CD4-positive, alpha-beta T cell treated with Interleukin-1 beta for 1 hour (primary cell): ENCODE measurements around the gene POLA1.

Experiments used
- DNase-seq, 2 donors: peaks; one replicate each; pipeline ENCODE4 v3.0.0-alpha.2; 2020 to 2022

Gene POLA1

DNA sequence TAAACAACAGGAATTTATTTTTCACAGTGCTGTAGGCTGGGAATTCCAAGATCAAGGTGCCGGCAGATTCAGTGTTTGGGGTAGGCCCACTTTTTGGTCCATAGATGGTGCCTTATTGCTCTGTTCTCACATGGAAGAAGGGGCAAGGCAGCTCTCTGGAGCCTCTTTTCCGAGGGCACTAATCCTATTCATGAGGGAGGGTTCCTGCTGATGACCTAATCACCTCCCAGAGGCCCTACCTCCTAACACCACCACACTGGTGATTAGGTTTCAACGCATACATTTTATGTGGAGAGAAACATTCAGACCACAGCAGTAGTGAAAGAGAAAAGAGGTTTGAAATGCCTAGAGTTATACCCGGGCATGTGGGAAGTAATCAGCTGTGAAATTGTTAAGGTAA, 1.4 kb upstream of the POLA1 start:
- DNase-seq: no peak

DNA sequence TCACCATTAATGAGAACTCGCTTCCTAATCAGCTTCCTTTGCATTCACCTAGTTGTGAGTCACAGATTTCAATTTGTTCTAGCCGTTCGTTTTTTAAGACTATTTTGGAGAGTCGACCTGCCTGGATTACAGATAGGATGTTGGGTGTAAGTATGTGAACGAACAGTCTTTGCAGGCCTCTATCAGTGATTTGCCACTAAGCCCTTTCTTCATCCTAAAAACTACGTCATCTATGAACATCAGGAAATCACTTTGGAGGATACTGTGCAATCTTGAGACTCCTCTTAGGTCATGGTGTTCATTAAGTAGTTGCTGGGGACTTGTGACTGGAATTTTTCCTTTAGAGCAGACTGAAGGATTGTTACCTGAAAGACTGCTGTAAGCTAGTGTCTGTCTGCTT, 1.1 kb downstream of the POLA1 start:
- no peak for DNase-seq

DNA sequence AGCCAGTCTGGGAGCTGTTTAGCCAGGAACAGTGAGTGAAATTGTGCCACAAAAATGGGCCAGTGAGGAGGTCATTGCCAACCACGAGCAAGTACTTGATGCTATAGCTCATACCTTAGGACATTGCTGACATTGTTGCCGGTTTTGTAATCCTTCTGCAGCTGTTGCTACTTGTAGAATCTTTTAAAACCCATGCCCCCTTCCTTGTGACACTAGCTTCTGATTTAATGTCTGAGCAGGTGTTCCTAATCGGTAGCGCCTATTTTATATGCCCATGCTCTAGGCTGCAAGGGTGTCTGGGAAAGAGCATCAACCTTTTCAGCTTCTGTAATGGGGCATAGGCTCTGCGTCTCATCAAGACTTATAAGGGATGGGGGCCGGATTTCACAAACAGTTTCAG, 2.6 kb downstream of the POLA1 start:
- no peak for DNase-seq

DNA sequence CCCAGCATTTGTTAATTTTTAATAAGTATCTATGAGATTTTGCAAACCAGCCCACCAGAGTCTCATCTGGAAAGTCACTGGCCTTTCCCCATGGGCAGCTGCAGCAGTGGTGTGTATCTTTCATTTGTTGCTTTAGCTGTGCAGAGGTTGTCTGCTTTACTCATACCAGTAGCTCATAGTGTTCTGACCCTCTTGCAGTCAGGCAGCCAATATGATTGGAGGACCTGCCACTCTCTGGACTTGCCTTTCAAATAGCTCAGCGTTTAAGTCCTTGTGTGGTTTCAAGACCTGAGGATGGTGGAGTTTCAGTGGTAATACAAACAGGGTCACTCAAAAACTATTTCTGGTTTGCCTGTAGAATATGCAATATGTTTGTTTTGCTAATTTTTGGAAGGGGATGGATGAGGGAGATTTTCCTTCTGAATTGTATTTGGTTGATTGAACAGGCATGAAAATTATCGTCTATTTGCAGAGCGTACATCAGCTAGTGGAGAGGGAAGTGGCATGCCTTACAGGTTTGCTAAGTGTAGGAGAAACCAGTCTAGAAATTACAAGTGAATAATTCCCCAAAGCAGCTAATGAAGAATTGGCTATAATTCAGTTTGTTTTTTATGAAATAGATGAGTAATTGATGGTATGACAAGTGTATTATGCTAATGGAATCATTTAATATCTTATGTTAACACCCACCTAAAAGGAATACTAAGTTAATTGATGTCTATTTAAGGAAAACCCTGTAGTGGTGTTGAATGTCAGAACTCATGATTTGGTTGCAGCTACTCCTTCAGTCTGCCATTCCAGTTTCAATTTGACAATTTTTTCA, 8.9 kb downstream of the POLA1 start:
- DNase-seq: no peak

DNA sequence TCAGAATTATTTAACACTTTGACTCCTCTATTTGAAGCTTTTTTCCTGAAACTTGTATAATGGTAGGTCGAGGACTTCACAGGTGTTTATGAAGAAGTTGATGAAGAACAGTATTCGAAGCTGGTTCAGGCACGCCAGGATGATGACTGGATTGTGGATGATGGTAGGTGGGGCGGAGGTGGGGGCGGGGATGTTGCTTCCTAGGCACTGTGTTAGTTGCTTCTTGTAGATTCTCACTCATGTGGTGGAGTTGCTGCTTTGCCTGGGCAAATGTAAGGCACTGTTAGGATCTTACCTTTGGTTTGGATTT, 9.4 kb downstream of the POLA1 start:
- no peak for DNase-seq

DNA sequence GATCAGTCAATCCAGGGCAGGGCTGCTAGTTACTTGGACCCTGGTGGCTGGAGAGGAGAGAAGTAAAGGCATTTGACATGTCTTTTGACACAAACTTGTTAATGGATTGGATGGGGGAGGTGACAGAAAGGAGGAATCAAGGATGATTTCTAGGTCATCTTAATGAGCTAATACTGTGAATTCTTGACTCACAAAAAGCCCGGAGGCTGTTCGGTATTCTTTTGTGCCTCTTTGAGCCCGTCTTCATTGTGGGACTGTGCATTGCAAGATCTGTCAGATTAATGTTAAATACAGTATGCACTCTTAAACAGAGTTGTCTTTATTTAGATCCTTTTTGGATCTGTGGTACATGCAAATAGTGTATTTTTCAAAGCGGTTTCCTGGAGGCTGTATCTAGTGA, 25.1 kb downstream of the POLA1 start:
- no peak for DNase-seq

DNA sequence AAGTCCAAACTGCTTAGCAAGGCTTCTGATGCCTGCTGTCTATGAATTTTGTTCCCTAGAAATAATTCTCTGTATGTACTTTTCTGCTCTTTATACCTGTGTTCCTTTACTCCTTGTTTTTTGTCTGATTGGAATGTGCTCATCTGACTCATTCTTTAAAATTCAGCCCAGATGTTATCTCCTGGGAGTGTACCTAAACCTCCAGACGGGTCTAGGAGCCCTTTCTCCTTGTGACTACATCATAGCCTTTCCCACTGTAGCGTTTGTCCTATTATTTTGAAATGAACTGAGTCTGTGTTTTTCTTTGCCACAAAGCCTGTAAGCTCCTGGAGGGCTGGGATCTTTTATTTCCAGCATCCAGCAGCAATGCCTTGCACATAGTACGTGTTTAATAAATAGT, 26.3 kb downstream of the POLA1 start:
- DNase-seq: no peak

DNA sequence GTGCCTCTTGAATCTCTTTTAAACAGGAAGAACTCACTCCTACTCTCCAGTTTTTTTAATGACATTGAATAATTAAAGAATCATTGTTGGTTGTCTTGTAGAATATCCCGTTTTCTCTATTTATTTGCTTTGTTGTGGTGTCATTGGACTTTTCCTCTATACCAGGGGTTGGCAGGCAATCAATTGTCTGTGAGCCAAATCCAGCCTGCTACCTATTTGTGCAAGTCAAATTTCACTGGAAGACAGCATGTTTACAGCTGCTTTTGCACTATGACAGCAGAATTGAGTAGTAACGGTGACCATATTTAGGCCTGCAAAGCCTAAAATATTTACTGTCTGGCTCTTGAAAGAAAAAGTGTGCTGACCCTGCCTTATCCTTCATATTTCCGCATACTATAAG, 34.8 kb downstream of the POLA1 start:
- DNase-seq: no peak

DNA sequence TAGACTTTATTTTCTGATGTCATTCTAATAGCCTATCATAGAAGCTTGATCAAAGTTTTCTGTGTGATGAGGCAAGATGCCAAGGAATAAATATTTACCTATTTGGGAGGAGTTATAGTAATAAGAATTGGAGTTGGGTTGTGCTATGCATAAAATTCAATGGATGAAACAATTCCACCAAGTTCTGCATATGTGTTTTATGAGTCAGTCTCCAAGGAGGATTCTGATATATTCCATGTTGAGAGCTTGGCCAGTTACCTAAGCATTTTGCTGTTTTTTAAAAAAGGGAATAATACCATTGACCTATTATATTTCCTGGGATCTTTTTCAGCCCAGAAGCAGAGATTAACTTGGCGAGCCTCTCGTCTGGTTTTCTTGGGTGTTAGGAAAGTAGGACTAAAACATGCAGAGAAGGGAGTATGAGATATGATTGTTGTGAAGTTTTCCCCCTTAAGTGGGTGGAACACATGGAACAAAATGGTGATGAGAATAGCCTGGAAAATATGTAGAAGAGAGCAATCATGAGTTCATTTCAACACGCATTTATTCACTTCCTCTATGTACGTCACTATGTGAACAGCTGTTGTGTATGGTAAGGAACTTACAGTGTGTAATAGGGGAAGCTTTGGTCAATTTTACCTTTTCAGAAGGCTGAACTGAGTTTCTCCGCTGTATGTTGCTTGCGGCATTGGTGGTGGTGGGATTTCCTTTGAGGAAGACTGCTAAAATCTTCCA, 39.2 kb downstream of the POLA1 start:
- no peak for DNase-seq

DNA sequence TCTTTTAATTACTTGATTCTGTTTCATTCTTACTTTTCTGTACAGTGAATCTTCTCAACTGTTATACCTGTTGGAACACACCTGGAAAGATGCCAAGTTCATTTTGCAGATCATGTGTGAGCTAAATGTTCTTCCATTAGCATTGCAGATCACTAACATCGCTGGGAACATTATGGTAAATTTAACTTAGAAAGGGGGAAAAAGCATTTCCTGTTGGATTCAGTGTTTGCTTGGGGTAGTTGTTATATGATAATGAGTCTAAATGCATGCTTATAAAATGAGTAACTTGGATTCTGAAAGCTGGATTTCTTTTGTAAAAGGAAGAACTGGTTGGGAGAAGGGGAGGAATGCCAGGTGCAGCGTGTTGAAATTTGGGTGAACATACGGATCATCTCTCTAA, 47.6 kb downstream of the POLA1 start:
- no peak for DNase-seq

DNA sequence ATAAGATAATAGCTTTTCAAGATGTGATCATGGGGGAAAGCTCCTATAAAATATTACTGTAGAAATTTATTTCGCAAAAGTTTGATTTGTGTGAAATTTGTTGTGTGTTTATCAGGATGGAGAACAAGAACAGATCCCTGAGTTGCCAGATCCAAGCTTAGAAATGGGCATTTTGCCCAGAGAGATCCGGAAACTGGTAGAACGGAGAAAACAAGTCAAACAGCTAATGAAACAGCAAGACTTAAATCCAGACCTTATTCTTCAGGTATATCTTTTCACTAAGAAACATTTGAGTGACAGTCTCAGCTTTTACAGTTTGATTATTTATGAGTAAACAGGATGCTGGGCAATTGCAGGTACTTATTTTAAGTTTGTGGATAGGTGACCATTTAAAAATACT, 54.5 kb downstream of the POLA1 start:
- no peak for DNase-seq

DNA sequence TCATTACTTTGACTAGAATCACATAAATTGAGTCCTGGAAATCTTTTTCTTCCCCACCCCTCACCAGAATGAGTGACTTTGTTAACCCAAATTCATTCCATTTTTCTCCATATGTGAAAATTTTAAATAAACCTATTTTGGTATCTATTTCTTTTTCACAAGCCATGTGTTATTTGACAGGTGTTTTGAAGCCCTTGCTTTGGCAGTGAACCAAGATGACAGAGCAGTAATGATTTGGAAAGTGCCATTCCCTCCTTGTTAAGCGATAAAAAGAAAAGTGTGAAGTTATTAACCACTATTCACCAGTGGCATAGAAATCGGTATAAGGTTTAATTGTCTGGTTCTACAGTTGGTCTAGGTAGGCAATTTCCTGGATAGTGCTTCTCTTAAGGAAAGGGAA, 66.1 kb downstream of the POLA1 start:
- DNase-seq: no peak

DNA sequence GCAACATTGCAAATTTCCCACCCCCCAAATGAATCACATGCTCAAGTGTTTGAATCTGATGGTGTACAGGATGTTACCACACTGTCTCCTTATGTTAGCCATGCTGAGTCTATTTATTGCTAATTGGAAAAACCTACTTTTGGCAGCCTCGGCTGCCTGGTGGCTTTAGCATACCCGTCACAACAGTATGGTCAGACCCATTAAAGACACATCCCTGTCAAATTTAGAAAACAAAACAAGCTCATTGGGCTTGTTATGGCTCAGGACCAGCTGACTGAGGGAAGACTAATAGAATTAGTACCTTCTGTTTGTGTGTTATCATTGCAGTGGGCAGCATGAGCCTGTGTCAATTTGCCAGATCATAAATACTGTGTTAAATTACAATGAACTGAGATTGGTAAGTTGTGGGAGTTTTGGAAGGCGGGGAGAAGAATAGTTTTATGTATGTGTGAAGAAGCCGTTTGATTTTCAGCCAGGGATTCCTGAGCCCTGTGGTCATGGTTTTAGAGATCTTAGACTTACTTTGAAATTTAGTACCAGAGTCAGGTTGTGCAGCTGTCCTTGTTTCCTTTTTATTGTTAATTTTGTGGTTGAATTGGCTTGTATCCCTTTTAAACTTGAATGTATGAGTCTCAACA, 66.8 kb downstream of the POLA1 start:
- no peak for DNase-seq

DNA sequence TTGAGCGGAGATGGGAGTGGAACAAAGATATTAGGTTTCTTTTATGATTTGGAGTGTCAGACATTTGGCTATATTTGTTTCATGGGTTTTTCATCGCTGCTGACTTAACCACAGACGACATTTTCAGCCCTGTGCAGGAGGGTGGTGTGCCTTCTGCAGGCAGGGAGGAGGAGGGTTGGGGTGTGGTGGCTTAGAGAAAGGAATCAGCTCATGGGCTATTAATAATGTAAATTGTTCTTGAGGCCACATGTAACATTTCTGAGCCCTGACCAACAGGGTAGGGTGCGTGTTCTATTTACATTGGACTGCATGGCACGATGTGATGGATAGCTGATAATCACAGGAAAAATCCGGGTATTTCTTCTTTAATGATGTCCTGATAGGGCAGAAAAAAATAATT, 67.6 kb downstream of the POLA1 start:
- no peak for DNase-seq

DNA sequence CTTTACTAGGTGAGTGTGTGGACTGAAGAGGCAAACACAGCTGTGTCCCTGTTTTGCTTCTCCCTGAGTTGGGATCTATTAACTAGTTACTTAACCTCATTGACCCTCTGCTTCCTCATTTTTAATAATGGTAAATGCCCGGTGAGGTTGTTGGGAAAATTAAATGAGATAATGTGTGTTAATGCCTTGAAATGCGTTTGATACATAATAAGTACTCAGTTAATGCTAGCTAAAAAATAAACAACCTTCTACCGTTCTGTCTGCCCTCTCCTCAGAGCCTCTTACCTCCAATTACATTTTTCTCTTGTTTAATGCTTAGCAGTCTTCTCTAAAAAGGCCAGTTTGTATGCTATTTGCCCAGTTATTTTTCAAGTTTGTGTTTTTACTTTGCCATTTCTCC, 70.3 kb downstream of the POLA1 start:
- no peak for DNase-seq

DNA sequence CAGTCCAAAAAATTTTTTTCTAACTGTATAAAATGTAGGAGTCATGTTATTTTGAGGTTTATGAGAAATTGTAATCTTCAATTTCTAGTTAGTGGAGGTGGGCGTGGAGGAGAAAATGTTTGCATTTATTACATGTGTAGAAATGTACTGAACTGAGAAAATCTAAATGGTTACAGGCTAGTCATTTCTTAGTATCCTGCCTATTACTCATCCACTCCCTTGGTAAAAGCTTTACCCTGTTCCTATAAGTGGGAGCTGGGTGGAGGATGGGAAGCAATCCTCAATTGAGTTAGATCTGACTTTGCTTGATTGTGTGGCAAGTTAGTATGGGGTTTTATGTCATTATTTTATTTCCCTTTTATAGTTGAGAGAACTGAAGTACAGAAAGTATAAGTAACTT, 73.8 kb downstream of the POLA1 start:
- DNase-seq: no peak

DNA sequence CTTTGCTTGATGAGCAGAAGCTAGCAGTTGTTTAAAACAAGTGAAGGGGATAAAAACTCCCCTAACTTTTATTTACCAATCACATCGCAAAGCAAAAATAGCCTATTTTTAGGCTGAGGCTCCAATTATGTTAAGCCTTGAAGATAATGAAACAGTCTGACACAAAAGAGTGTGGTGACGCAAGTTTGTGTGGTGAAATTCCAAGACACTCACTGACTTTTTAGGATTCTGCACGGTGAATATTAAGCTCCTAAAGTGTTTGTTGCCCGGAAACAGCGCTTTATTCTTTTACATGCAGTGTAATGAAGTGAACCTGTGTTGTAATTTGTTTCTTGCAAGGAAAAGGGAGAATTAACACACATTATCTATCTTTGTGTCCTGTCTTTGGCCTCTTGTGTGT, 74.8 kb downstream of the POLA1 start:
- DNase-seq: no peak

DNA sequence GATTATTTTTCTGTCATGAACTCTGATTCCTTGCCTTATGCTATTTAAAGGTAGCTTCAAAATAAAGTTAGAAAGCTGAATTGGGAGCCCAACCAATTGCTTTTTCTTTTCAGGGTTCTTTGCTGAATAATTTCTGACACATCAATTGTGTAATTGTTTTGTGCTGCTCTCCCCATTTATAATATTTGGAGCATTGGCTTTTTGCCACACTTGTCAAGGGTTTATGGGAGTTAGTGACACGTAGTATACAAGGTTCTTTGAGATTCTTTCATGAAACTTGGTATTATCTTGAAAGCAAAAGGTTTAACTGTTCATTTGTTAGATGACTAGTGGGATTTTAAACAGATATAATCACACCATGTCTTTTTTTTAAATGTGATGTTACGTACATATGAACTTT, 80.9 kb downstream of the POLA1 start:
- DNase-seq: no peak

DNA sequence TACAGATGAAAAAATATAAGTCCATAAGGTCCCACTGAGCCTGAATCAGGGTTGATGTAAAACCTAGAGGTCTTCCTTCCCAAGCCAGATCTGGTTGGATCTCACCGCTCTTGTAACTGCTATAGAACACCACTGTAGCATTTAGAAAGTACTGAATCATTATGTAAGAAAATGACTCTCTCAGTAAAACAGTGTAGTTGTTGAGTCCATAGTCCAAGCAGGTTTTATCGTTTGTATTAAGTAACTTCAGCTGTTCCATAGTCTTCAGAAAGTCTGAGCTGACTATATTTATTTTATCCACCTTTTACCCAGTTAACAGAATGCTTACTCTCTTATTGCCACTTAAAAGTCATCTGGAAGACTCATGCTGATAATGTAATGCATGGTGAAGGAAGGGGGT, 82.2 kb downstream of the POLA1 start:
- DNase-seq: no peak

DNA sequence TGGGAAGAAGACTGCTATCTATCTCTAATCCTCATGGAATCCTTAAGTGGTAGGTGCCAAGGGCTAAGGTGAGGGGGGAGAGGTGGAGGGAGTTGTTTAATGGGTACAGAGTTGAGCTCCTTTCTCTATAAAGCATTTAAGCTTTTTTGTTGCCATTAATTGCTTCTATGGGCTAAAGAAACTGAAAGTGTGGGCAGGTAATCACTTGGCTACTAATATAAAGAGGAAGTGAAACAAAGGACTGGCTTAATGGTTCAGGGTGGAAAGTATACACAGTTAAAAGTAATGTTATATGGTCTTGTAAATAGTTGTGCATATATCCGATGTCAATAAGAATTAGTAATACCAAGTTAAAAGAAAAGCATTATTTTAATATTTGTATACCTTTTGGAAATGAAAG, 83.9 kb downstream of the POLA1 start:
- DNase-seq: no peak

DNA sequence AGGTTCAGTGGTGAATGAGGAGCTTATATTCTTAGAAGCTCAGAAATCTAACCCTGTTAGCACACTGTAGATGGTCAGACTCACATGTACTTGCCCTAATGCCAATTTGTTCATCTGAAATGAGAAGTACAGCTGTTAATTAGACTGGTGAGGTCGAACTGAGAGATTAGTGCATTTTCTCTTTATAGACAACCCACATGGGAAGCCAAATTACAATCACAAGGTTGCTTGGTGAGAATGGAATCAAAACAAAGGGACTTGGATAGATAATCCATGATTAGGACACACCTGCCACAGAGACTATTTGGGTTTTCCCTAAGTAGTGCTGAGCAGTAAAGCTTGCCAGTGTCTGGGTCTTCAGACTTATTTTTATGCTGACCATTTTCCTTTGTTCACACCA, 88.3 kb downstream of the POLA1 start:
- no peak for DNase-seq

DNA sequence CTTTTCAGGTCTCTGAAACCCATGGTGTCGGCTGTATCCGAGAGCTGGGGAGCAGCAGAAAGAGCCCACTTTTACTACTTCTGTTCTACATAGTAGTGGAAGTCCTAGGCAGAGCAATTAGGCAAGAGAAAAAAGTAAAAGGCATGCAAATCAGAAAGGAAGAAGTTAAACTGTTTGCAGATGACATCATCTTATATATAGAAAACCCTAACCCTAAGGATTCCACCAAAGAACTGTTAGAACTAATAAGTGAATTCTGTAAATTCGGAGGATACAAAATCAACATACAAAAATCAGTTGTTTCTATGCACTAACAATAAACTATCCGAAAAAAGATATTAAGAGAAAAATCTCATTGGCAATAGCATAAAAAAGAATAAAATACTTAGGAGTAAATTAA, 95.3 kb downstream of the POLA1 start:
- no peak for DNase-seq

DNA sequence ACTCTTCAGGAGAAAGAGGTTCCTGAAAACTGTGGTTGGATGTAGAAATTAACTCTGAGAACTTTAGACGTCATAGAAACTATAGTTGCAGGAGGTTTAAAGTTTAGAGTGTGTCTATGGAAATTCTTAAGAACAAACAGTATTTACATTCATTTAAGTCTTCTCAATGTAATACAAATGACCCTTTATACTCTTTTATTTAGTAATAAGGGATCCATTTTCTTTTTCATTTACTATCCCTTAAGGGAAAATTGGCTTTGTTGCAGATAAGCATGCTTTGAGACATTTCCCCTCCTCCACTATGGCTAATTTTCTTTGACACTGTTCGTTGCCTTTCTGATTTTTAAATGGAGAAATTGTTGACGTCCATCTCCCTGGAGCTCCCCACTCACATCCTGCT, 96.4 kb downstream of the POLA1 start:
- DNase-seq: no peak

DNA sequence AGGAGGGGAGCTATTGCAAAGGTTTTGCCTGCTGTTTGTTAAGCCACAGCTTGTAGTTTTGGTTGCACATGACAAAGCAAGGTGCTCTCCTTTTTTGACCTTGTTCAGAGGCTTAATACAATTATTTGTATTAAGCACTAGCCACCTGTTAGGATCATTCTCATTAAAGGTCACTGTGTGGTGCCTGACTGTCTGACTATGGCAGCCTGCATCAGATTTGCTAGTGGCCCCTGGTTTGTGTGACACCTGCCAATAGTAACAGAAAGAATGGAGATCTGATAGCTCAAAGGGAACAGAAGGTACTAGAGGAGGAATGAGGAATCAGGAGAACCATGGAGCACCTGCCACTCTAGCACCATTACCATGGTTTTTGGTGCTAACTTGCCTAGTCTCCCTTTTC, 102.5 kb downstream of the POLA1 start:
- DNase-seq: no peak

DNA sequence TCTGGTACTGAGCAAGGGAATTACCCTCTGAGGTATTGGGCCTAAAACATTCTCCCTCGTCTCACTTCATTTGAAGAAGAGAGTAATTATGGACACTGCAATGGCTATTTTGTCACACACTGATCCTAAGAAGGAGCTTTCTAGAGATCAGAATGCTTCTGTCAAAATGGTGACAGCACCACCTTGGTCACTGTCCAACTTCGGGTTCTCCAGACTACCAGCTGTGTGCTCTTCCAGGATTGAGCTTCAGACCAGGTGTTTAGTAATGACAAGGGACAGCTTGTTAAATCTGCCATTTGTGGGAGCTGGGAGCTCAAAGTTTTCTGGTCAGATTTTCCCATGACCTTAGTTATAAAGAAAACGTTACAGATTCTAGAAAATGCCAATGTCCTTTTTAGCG, 105.4 kb downstream of the POLA1 start:
- DNase-seq: no peak
